Measurements from ENCODE around the gene RNF144A.

RNF144A gene

DNA sequence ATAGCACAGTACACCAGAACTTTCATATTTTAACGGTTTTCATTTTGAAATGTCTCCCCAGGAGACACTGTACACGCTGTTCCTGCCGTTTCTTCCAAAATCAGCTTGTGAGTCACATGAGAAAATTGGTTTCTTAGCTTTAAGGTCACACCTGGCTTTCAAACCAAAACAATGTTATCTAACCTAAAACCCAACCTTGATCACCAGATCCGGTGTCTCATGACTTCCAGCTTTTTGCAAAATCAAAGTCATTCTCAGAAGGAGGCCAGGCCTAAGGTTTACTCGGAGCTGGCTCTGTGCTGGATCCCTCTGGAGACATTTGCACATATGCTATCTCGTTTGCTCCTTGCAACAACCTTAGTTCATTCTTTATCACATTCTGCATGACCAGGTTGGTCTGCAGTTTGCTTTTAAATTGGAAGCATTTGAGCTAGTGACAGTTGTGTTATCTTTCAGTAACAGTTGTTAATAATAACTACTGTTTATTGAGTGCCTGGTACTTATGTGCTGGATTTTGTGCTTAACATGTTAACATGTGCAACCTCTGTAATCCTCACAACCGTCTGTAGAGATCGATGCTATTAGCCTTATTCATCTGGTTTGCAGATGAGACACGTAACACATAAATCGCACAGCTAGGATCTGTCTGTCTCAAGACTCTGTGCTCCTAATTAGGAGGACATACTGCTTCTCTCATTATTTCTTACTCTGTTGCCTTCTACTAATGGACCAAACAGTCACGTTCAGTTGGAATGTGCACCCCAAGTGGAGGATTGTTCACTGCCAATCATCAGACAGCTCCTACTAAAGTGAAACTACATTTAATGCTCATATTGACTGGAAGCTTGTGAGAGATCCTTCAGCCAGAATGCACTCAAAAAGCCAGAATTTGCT, 105.5 kb downstream of the RNF144A start:
- DNase-seq (ENCODE audit: low read depth) = no peak

DNA sequence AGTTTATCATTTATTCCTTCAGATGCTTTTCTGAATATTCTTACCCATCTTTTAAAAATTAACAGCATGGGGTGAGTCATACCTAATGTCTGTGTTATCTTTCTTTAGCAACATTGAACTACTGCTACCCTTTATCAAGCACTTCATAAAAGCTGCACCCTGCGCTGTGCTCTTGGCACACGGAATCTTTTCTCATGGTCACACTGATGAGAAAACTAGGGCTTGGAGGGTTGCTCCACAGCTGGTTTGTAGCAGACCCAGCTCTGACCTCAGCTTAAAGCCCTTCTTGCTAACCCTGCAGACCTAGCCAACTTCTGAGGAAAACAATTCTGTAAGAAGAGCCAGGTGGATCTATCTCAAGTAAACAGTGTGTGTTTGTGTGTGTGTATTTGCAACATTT, 106.3 kb downstream of the RNF144A start:
- no peak for DNase-seq (ENCODE audit: low read depth)

DNA sequence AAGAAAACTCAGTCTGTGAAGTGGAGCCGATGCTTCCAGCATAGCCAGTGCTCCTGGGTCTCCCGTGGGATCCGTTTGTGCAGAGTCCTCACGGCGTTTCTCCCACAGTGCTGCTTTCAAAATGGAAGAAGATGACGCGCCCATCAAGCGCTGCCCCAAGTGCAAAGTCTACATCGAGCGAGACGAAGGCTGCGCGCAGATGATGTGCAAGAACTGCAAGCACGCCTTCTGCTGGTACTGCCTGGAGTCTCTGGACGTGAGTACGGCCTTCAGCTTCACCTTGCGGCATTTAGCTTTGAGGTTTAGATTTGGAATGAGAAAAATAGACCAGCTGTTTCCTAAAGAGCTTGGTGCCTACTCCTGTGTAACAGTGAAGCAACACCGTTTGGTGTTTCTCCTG, 107.0 kb downstream of the RNF144A start:
- DNase-seq (ENCODE audit: low read depth) = no peak

DNA sequence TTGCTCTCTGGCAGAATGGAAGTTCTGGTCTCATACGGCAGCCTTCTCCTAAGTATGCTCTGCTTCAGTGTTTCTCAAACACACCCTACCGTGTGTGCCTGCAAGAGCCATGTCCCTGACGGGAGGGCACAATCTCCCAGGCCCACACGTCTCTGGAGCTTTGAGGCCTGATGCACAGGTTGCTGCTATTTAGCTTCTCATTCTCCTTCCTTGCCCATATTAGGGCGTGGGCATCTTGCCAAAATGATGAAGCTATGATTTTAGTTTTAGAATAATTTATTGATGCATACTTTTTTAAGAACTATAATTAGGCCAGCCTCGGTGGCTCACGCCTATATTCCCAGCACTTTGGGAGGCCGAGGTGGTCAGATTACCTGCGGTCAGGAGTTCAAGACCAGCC, 107.9 kb downstream of the RNF144A start:
- DNase-seq (ENCODE audit: low read depth) = no peak

DNA sequence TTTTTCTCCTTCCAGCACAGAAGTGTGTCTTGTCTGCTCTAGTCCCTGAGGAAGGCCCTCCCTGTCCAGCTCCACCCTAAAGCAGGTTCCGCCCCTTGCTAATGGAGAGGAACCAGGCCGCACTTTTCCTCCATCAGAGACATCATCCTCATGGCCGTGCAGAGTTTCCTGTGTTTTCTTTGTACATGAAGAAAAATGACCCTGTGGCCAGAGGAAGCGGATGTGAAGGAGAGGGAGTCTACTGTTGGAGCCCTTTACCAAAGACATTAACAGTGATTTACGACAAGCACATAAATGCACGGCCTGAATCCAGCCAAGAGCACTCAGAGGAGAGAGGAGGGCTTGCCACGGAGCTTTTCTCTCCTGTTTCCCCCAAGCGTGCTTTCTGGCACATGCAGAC, 109.5 kb downstream of the RNF144A start:
- DNase-seq (ENCODE audit: low read depth) = no peak

DNA sequence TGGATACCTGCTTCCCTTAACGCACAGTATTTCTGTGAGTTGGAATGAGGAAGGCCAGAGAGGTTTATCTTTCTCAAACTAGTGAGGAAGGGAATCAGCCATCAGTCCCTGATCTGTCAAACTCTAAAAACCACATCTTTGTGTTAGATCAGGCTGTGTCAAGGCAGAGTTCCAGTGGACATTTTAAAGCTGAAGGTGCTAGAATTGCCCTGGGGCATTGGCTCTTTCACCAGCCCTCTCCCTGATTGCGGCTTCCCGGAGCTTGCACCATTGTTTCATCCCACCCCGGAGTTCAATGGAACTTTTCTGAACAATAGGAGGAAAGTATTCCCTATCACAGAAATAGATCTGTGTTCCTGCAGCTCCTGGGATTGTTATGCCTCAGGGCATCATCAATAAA, 110.2 kb downstream of the RNF144A start:
- no peak for DNase-seq (ENCODE audit: low read depth)

DNA sequence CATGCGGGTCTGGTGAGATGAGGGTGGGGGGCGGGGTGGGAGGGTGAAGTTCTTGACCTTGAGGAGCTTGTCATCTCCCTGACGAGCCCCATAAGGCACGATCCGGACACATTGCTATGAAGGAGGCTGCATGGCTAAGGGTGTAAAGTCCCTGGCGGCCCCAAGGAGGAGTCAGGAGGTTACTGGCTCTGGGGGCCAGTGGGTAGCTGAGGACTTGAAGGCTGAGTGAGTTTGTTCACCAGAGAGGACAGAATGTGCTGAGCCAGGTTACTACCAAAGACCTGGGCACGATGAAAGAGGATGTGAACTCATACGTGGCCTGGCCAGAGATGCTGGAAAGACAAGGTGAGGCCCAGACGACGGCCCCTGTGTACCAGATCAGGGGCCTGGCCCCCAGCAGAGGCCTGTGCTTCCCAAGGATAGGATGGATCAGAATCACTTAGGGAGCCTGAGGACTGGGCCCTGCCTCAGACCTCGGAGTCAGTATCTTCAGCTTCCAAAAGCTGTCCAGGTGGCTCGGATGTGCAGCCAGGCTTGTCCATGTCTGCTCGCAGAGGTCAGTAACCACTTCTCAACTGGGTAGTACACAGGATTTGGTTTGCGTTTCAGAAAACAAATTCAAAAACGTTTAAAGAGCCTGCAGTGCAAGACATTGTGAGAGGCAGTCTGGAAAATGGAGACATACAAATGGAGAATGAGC, 110.9 kb downstream of the RNF144A start:
- no peak for DNase-seq (ENCODE audit: low read depth)

DNA sequence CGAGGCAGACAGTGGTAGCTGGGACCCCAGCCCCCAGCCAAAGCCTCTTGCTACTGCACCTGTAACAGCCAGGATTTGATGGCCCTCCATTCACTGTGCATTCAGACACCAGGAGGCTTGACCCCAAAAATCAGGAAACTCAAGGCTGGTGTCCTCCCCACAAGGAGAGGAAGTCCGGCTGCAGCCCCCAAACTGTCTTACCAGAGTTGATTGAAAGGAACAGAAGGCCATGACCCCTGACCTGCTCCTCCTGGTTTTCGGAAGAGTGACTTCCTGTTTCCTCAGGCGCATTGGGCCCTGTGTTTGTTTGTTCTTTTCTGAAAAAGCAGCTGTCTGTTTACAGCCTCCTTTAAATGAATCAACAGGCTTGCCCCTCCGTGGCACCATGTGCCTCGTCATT, 111.6 kb downstream of the RNF144A start:
- no peak for DNase-seq (ENCODE audit: low read depth)

DNA sequence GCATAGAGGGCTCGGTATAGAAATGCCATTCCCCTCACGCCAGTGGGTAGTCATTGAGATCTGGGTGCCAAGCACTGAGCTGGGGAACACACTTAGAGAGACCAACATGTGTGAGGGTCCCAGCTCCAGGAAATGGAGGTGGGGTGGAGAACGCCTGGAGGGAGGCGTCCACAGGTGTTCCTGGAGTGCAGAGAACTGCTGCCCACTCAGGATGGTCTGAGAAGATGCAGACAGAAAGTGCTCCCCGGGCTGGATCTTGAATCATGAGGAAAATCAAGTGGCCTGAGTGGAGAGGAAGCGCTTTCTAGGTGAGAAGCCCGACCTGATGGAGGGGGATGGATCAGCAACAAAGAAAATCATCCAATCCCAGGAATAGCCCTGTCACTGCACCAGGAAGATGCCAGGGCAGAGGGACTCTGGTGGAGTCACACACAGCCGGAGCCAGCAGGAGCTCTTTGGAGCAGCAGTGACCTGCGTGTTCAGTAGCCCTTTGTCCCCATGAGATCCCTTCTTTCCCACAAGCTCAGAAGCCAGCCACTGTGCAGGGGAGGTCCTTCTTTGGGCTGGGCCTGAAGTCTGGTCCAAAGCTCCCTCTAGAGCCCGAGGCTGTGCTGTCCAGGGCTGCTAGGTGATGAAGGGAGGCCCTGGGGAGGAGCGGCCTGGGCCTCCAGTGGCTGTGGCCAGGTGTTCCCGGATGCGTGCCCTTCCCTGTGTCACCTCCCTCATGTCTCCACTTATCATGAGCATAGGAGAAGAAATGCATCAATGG, 112.3 kb downstream of the RNF144A start:
- no peak for DNase-seq (ENCODE audit: low read depth)

DNA sequence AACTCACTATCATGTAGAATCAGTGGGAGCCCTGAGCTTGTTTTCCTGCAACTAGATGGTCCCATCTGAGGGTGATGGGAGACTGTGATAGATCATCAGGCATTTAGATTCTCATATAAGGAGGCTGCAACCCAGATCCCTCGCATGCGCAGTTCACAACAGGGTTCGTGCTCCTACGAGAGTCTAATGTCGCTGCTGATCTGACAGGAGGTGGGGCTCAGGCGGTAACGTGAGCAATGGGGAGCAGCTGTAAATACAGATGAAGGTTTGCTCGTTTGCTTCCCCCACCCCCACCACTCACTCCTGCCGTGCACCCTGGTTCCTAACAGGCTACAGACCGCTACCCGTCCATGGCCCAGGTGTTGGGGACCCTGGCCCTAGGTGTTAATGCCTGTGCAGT, 113.6 kb downstream of the RNF144A start:
- DNase-seq (ENCODE audit: low read depth) = no peak

DNA sequence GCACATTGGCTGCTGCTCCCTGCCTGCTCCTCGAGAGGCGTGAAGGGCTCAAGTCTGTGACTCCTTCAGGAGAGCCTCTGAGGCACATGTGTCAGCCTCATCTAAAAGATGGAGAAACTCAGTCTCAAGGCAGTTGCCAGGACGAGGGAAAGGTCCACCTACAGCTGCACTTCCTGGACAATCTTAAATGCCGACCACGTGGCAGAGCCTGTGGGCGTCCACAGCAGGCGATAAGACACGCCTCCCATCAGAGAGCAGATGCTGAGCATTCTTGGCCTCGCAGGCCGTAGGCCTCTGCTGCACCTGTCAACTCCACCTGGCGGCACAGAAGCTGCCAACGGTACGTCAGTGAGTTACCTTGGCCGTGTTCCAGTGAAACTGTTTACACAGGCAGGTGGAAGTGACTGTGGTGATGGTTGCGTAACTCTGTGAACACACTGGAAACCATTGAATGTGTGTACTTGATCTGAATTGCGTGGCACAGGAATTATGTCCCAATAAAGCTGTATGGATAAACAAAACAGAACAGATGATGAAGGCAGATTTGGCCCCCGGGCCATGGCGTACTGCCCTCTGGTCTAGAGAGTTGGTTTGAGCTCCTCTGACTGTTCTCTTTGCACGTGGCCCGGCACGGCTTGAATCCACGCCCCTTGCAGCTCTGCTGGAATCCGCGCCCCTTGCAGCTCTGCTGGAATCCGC, 114.5 kb downstream of the RNF144A start:
- no peak for DNase-seq (ENCODE audit: low read depth)

DNA sequence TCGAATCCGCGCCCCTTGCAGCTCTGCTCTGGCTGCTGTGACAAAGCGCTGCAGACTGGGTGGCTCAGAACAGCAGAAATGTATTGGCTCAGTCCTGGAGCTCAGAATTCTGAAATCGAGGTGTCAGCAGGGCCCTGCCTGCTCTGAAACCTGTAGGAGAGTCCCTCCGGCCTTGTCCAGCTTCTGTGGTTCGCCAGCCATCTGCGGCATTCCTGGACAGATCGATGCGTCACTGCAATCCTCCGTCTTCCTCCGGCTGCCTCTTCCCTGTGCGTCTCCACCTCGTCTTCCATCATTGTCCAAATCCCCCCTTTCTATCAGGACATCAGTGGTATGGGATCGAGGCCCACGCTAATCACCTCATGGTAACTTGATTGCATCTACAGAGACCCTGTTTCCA, 115.2 kb downstream of the RNF144A start:
- DNase-seq (ENCODE audit: low read depth) = no peak

DNA sequence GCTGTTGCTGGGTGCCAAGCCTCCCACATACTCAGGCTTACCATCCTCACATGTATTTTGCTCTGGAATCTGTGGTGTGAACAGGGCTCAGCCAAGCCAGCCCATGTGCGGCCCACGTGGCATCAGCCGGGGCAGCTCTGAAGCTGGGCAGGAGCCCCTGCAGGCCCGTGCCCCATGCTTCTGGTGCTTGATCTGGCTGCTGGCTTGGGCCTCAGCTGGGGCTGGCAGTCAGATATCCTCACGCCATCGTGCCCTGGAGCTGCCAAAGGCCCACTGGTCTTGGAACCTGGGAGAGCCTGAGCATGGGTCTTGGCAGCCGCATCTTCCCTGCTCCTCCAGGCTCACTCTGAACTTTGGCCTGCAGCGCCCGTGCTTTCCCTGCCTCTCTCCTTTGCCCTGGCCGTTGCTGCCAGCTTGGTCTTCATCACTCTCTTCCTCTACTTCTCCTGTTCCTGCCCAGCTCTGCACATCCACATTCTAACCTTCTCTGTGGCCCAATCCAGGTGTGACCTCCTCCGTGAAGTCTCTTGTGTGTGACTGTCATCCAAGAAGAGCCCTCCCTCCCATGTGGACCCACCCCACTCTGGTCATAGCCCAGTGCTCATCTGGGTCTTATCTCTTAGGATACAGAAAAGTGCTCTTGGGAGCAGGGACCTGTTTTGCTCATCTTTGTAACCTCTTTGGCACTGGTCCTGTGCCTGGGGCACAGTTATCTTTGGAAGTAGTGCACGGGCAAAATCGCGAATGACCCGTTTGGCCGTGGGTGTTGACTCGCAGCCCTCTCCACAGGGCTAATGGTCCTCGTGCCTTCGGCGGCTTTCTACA, 116.1 kb downstream of the RNF144A start:
- DNase-seq (ENCODE audit: low read depth) = no peak

DNA sequence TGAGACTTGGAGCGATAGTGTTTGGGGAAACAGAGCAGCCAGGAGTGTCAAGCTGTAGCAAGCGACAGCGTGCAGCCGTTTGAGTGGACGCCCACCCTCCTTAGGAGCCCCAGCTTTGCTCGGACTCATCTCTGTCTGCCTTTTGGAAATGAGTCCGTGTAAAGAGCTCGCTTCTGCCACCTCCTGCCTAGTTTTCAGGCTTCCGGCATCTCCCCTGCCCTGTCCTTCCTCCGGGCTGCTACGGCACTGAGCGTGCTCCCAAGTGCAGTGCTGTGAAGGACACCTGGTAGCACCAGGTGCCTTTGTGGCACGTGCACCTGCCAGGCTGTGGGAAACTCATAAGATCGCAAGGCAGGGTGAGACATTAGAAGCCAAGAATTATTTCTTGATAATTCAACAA, 117.1 kb downstream of the RNF144A start:
- no peak for DNase-seq (ENCODE audit: low read depth)

DNA sequence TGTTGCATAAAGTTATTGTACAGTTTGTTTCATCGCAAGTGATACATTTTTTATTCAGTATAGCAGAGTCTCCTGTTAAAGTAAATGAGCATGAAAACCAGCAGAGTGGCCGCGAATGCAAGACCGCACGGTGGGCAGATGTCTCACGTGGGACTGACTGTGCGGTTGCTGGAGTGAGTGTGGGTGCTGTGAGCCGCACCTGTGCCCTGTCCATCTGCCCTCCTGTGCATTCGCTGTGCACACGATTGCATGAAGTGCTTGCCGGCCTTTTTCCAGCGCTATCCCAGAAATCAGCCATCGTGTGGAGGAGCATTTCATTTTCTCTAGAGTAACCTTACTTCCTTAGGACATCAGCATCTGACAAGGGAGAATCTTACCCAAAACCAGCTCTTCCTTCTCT, 118.7 kb downstream of the RNF144A start:
- no peak for DNase-seq (ENCODE audit: low read depth)

DNA sequence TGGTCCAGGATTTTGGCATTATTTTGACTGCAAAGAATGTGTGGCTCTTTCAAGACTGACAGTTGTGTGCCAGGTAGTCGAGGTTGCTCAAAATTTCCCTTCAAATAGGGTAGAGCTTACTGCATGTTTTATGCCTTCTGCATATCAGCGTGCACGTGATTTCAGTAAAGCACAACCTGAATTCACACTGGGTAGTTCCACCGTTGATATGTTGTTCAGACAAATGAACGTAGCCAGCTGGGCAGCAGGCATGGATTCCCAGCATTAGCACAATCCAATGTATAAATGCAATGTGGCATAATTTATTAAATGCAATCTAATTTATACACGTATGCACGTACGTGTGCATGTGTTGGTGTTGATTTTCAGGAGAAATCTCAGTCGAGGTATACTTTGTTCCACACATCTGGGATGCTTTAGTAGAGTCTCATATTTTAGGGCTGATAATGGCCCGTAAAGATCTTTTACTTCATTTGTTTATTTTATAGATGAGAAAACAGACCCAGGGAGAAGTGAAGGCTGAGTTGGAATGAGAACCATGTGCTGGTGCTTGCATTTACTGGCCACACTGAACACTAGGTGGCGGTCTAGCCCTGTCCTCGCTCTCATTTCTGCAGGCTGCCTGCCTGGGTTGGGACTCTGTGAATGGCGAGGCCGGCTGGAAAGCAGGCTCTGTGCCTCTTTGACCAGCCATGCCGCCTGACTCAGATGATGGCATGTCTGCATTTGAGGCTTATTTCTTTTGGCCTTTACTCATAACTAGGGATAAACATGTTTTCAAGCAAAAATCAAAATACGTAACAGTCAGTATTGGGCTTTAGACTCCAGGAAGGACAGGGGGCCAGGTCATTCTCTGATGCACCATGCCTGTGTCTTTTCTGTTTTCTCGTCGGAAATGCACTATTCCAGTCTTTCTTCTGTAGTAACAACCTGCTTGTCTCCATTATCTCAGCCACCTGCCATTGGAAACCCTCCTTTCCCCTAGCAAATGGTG, 120.4 kb downstream of the RNF144A start:
- no peak for DNase-seq (ENCODE audit: low read depth)

DNA sequence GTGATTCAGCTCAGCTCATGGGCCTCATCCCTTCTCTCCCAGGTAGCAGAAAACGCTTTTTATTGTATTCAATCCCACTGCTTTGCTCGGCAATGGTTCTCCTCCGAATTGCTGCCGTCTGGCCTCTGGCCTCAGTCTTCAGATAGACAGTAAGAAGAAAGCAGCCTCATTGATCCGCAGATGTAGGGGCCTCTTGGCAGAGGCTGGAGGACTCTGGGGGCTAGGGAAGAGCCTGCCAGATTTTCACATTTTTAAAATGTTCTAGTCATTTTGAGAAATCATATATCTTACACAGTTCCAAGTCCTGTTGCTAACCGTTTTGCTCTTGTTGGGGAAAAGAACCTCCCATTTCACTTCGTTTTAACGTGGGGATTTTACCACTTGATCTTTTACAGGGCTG, 123.3 kb downstream of the RNF144A start:
- DNase-seq (ENCODE audit: low read depth) = no peak

DNA sequence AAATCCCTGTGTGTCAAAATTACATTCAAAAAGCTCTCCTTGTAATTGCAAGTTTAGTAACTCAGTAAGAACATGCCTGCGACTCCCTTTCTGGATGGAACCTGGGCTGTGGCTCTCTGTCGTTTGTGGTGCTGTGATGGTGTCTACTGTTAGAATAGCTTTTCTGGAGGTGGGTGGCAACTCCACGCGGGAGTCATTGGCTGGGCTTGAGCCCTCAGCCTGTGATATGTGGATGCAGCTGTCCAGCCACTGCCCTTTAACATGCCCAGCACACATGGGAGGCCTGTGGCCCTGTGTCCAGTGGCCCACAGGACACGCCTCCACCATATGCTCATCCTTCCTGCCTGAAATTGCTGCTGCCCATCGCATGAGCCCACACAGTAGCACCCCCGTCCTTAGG, 124.2 kb downstream of the RNF144A start:
- no peak for DNase-seq (ENCODE audit: low read depth)

DNA sequence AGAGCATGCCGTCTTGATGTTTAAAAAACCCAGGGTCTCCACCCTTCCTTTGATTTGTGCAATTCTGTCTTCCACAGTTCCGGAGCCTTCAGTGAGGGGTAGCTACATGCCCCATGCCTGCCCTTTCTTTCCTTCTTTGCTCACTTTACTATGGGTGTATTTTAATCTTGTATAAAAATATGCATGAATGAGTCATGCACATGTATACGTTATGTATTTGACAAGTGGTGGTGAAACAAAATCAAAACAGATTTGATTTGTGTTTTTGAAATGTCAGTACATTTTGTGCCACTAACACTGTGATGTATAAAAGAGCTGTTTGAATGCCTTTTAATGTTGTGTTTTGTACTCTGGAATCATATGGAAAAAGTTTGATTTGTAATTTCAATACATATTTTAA, 126.5 kb downstream of the RNF144A start:
- no peak for DNase-seq (ENCODE audit: low read depth)

Data from HS-5 (cell line).